ENCODE measurements around the gene LMAN1L.

Gene LMAN1L

GRCh38 chr15:74812533-74812932 lies at the start of gene LMAN1L:
TSS of gene LMAN1L (plus strand) at chr15:74812835. CDS start at chr15:74812855, 20 bp downstream.
- no peak for DNase-seq

- no peak for DNase-seq
Observed at GRCh38 chr15:74763416-74763815, 49.2 kb upstream of the LMAN1L start.

GRCh38 chr15:74767167-74768098 lies 45.2 kb upstream of the LMAN1L start:
- DNase-seq, result no peak

DNA sequence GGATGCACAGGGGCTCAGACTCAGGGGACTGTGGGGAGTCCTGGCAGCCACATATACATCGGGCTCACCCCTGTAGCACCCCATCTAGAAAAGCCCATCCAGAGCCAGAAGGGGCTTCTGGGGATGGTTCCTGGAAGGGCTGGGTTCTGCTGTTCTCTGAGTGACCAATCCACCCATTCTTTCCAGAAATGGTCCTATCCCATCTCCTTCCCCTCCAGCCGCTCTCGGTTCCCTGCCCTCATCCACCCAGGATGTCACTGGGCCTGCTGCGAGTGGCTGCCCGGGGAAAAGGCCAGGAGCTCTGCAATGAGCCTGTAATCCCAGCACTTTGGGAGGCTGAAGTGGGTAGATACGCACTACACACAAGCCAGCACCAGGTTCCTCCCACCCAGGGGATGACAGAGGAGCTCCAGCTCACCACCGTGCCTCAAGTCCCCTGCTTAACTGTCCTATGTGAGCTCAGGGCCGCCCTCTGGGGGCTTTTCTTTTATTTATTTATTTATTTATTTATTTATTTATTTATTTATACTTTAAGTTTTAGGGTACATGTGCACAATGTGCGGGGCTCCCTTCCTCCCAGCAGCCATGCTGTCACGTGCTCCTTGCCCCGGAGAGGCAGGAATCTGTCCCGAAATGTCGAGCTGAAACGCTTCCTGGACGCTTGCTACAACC lies 44.4 kb upstream of the LMAN1L start:
- no peak for DNase-seq

DNA sequence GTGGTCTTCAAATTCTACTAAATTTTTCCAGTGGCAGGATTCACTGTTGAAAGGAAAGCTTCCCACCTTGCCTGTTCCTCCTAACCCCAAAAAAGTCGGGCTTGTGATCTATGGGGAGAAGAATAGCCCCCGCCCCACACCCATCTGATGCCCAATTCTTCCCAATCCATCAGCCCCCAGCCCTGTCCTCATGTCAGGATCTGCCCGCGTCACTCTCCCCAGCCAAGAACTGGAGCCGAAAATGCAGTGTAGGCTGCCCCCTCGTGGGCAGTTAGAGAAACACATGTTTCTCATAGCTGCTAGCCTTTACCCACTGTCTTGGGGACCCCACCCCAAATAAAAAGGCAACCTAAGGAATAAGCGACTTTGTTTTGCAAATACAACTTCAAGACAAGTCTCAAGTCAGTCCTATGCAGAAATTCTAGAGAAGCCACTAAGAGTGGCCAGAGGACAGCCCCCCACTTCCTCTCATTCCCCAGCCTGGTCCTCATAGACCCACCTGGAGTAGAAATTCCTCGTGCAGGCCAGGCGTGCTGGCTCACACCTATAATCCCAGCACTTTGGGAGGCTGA lies 43.8 kb upstream of the LMAN1L start:
- peak; percentile 80 for DNase-seq

- DNase-seq, result no peak
Observed at GRCh38 chr15:74769463-74770025, 43.1 kb upstream of the LMAN1L start.

GRCh38 chr15:74770211-74770903 lies 42.3 kb upstream of the LMAN1L start:
- DNase-seq, result no peak

GRCh38 chr15:74773329-74773728 lies 39.3 kb upstream of the LMAN1L start:
- no peak for DNase-seq

GRCh38 chr15:74773731-74774252 lies 38.8 kb upstream of the LMAN1L start:
- no peak for DNase-seq

GRCh38 chr15:74775132-74775562 lies 37.5 kb upstream of the LMAN1L start:
- DNase-seq, result no peak

DNA sequence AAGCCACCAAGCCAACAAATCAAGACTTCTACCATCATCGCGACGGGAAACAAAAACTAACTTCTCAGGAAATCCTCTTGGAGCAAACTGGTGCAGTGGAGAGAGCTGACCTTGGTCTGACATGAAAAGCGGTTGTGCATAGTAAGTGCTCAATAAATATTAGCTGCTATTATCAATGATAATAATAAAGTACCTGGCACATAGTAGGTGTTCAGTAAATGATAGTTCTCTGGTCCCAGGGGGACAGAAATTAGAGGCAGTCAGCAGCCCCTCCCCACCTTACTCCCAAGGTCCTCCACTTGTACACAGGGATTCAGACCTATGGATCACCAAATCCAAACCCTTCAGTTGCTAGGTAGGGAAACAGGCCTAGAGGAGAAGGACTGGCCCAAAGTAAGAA lies 36.7 kb upstream of the LMAN1L start:
- no peak for DNase-seq

DNA sequence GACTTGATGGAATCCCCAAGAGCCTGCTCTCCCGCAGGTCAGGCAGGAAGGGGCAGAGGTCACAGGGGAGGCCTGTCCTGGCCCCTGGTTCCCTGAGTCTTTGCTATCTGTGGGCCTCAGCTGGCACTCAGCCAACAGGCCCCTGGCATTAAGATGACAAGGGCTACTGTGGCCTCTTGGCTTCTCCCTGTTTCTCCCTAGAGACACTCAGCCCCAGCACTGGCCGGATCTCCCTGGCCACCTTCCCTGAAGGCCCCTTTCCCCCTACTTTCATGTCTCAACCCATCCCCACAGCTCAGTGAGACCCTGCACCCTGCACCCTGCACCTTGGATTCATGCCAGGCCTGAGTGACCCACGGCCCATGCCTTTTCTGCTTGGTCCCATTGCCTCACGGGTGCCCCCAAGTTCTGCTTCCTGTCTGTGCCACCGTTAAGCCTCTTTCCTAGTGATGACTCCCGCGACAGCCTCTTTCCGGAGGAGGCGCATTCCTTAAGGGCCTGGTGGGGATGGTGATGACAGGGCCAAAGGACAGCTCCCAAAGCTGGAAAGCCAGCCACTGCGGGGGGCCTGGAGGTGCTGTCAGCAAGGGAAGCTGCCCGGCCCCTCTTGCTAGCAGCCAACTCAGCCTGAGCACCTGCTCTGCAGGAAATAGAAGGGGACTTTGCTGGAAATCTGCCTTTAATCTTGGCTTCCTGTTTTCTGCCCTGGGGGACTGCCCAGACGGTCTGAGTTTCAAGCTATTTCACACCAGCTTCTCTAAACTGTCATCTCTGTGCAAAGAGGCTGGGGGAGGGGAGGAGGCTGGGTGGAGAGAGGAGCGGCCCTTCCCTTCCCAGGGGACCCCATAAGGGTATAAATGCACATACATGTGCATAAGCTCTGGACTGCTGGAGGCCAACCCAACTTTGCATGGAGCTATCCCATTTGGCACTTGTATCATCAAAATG lies 35.5 kb upstream of the LMAN1L start:
- DNase-seq, result peak; percentile 63

DNA sequence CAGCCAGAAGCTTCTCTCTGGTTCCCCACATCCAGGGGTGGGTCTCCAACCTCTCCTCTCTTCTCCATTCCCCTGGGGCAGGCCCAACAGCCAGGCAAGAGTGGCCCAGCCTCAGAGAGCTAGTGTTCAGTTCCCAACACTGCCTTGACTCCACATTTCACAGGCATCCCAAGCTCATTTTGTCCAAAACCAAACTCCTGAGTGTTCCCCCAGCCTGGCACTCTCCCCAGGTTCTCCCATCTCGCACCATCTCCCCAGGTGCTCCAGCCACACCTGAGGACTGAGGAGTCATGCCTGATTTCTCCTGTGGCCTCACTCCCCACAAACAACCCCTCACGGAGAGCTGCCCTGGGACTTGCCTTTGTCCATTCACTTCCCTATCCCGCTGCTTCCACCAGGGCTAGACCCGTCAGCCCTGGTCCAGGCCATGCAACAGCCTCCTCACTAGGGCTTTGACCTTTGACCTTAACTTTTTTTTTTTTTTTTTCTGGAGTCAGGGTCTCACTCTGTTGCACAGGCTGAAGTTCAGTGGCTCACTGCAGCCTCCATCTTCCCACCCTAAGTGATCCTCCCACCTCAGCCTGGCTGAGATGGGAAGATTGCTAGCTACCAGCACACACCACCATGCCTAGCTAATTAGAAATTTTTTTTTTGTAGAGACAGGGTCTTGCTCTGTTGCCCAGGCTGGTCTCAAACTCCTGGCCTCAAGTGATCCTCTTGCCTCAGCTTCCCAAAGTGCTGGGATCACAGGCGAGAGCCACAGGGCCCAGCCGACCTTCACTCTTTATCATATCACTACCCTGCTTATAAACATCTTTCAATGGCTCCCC lies 34.7 kb upstream of the LMAN1L start:
- no peak for DNase-seq

GRCh38 chr15:74778599-74778970 lies 34.0 kb upstream of the LMAN1L start:
- DNase-seq, result no peak

GRCh38 chr15:74779162-74779648 lies 33.4 kb upstream of the LMAN1L start:
- DNase-seq, result no peak

- DNase-seq, result peak; percentile 63
Observed at GRCh38 chr15:74780523-74781430, 31.9 kb upstream of the LMAN1L start.

- peak; percentile 79 for DNase-seq
Observed at GRCh38 chr15:74781431-74782258, 31.0 kb upstream of the LMAN1L start, which contains the start of gene CSK. TSS of gene CSK (plus strand) at chr15:74782080. CDS start at chr15:74798298, 16,218 bp downstream.
